Subcutaneous abdominal adipose tissue (tissue), 5 donors: ENCODE data around the gene KCNMA1.
A peak's percentile ranks its signal among the peaks of the same experiment; 100 is the strongest.

Source experiments
- H3K27ac ChIP-seq: one replicate; pipeline ENCODE4 v1.7.0; 2013; ENCODE audit warnings: low read depth, mild to moderate bottlenecking, inconsistent platforms, low read length, moderate library complexity
- H3K27me3 ChIP-seq, 5 donors: one replicate each; pipeline ENCODE4 v1.7.0; 2013; ENCODE audit warnings: low read length in 5 of 5, inconsistent platforms in 1 of 5; ENCODE audit not compliant: control insufficient read depth in 5 of 5, insufficient read depth in 4 of 5
- H3K36me3 ChIP-seq, 5 donors: one replicate each; pipeline ENCODE4 v1.7.0; 2013; ENCODE audit warnings: low read length in 5 of 5; ENCODE audit not compliant: control insufficient read depth in 5 of 5, insufficient read depth in 5 of 5
- H3K4me1 ChIP-seq, 5 donors: one replicate each; pipeline ENCODE4 v1.7.0; 2013; ENCODE audit warnings: low read length in 5 of 5, mild to moderate bottlenecking in 3 of 5, moderate library complexity in 1 of 5; ENCODE audit not compliant: control insufficient read depth in 5 of 5, insufficient read depth in 5 of 5
- H3K4me3 ChIP-seq, 5 donors: one replicate each; pipeline ENCODE4 v1.7.0; 2013; ENCODE audit warnings: low read length in 5 of 5, low read depth in 1 of 5
- H3K9ac ChIP-seq, 5 donors: one replicate each; pipeline ENCODE4 v1.7.0; 2013; ENCODE audit warnings: low read length in 5 of 5, mild to moderate bottlenecking in 4 of 5, moderate library complexity in 3 of 5
- H3K9me3 ChIP-seq, 5 donors: one replicate each; pipeline ENCODE4 v1.7.0; 2013; ENCODE audit warnings: low read length in 5 of 5; ENCODE audit not compliant: control insufficient read depth in 5 of 5
- donor health status: healthy.
- donor health status: healthy.
- donor health status: healthy.
- donor health status: healthy.
- donor health status: healthy.

KCNMA1 gene

DNA sequence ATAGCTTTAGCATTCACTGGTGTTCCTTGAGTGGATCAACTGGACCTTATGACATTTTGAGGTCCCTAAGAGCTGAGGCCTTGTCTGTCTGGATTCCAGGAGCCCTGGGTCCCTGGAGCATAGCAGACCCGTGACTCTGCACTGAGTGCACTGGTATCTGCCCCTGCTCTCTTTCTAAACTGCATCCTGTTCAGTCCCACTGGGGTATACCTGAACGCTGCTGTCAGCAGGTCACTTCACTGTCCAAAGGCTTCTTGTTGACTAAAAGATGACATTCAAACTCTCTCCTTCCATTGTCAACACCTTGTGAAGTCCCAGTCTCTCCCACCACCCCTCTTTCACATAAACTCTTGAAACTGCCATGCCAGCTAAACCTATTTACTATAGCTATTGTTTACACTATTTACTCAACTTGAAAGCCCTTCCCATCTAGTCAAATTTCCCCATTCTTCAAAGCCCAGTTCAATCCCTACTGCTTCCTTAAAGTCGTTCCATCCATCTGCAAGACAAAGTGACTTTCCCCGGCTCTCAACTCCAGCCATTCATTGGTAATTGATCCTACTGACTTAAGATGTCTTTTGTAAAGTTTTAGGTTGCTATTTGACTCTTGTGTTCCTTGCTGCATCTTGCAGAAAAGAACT is 523.3 kb downstream of the KCNMA1 start:
- peaks cover 0 to 6% (median 0%) of the 10 kb centered on the region in 5 donors for H3K27me3 ChIP-seq
- no peak overlapping the region for H3K4me3 ChIP-seq
- no peaks in the 10 kb centered on the region for H3K36me3 ChIP-seq
- no peaks in the 10 kb centered on the region for H3K9me3 ChIP-seq
- no peak overlapping the region for H3K27ac ChIP-seq
- no peak overlapping the region for H3K9ac ChIP-seq
- peaks cover 0 to 9% (median 0%) of the 10 kb centered on the region in 5 donors for H3K4me1 ChIP-seq

DNA sequence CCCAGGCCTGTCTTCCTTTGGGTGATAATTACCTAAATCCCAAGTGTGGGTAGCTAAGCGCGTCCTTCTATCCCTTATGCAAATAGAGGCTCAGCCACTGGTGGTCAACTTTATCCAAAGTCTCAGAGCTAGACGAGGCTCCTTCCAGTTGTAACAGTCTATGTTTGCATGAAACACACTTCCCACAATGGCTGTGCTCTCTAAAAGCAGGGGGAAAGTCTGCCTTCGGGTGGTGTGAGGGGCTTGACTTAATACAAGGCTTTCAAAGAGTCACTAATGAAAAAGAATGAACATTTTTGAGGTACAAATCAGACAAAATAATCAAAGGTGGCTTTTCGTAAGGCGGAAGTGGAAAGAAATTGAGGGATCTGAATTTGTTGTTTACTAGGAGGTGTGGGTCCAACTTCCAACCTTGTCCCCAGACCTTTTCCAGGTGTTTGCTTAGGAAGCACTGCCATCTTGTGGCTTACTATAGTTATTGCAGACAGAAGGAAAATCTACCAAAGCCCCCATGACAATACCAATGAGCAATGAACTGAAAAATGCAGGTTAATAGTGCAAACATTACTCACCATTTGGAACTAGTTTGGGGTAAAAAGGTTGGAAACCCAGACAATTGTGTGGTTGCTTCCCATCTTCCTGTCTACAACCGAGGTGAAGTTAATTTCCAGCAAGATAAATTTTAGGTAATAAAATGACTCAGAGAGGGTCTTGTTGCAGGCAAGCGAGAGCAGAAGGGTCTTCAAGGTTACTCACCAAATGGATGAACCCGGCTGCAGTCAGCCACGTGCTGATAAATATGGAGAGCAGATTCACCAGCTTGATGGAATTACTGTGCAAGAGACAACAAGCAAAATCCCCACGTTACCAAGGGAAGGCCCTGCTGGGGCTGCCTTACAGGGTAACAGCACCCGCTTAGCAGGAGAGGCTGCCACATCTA is 525.7 kb downstream of the KCNMA1 start:
- no peaks in the 10 kb centered on the region for H3K36me3 ChIP-seq
- H3K9me3 ChIP-seq, result no peaks in the 10 kb centered on the region
- H3K27me3 ChIP-seq, result no peaks in the 10 kb centered on the region
- H3K4me1 ChIP-seq, result peaks cover 0 to 9% (median 0%) of the 10 kb centered on the region in 5 donors
- H3K27ac ChIP-seq, result no peak overlapping the region
- H3K4me3 ChIP-seq, result no peak overlapping the region
- no peak overlapping the region for H3K9ac ChIP-seq

DNA sequence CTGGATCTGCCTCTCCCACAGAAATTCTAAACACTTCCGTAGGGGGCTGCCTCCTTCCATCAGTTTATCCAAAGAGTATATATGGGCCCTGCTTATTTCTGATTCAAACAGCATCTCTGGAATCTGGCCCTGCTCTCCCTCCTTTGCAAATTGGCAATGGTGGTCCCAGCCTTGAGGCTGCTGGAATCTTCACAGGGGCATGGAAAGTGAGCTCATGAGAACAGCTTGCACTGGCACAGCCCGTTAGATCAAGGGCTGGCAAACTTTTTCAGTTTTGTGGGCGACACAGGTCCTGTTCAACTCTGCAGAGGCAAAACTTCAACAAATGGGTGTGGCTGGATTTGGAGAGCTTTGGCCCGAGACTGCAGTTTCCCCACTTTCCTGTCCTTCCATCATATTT is 526.9 kb downstream of the KCNMA1 start:
- Histone ChIP-seq H3K9ac (no peak overlapping the region), H3K27ac (no peak overlapping the region), H3K4me1 (peaks cover 0 to 16% (median 0%) of the 10 kb centered on the region in 5 donors), H3K36me3 (no peaks in the 10 kb centered on the region), H3K4me3 (no peak overlapping the region), H3K27me3 (no peaks in the 10 kb centered on the region), H3K9me3 (no peaks in the 10 kb centered on the region)

DNA sequence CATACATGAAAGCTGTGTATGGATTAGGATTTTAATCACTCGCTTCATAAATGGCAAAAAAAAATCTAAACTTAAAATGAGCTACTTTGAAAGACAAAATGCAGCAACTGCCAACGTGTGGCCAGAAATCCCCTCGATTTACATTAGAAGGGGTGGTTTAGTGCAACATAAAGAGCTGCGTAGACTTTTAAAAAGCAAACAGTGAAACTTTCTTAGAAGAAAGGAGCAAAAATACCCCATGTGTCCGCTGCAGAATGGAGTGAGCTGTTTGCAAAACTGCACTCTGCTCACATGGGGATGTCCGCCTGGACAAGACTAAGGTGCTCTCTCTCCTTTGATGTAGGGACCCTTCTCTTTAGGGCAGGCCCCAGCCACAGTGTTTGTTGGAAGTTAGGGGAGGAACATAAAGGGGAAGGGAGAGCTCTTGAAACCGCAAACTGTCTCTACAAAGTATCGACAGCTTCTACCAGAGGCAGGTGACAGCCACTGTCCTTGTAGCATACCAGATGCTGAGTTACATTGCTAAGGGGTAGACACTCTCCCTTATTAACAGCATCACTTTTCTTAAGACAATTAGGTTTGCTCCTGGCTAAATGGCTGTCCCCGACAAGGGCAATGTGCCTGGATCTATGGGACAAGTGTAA is 528.1 kb downstream of the KCNMA1 start:
- no peaks in the 10 kb centered on the region for H3K9me3 ChIP-seq
- no peak overlapping the region for H3K9ac ChIP-seq
- H3K4me3 ChIP-seq, result no peak overlapping the region
- peaks cover 0 to 21% (median 2%) of the 10 kb centered on the region in 5 donors for H3K4me1 ChIP-seq
- peaks cover 0 to 2% (median 0%) of the 10 kb centered on the region in 5 donors for H3K27me3 ChIP-seq
- no peaks in the 10 kb centered on the region for H3K36me3 ChIP-seq
- no peak overlapping the region for H3K27ac ChIP-seq

DNA sequence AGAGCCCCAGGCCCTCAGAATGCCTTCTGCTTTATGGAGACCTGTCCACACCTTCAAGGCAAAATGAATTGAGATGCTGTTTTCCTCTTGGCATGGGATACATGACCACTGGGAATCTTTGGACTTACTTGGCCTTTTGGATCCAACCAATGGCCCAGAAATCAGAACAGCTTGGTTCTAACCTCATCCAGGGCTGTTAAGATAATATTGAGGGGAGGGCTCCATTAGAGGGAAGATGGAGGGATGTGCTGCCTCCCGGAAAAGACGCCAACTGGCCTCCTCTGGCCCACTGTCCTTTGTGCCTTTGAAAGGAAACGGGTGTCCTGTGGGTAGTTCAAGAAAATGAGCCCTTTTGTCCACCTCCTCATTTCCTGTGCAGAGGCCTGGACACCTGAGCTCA is 530.9 kb downstream of the KCNMA1 start:
- no peak overlapping the region for H3K4me3 ChIP-seq
- peaks cover 0 to 14% (median 2%) of the 10 kb centered on the region in 5 donors for H3K4me1 ChIP-seq
- peaks cover 0 to 4% (median 0%) of the 10 kb centered on the region in 5 donors for H3K27me3 ChIP-seq
- H3K36me3 ChIP-seq, result no peaks in the 10 kb centered on the region
- H3K9me3 ChIP-seq, result no peaks in the 10 kb centered on the region
- no peak overlapping the region for H3K9ac ChIP-seq
- H3K27ac ChIP-seq, result no peak overlapping the region

DNA sequence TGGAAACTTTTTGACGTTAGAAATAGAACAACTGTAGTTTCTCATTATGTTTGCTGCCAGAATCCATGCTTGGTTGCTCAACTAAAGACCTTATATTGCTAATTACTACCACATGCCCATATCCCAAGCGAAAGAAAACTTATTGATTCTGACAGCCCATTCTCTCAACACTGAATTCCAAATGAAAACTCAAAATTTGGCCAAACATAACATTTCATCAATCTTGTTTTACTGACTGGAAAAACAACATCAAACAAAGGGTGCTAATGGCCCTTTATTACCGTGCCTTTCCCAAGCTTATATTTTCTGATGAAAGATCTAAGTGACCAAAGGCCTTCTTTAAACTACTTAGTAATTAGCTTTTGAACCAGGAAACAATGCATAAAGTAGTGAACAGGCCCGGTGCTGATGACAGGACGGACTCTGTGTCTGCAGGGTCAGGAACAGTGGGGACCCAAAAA is 531.8 kb downstream of the KCNMA1 start:
- H3K27me3 ChIP-seq, result peaks cover 0 to 5% (median 0%) of the 10 kb centered on the region in 5 donors
- H3K4me3 ChIP-seq, result no peak overlapping the region
- no peaks in the 10 kb centered on the region for H3K9me3 ChIP-seq
- H3K27ac ChIP-seq, result no peak overlapping the region
- H3K4me1 ChIP-seq, result peaks cover 0 to 11% (median 2%) of the 10 kb centered on the region in 5 donors
- no peaks in the 10 kb centered on the region for H3K36me3 ChIP-seq
- no peak overlapping the region for H3K9ac ChIP-seq

DNA sequence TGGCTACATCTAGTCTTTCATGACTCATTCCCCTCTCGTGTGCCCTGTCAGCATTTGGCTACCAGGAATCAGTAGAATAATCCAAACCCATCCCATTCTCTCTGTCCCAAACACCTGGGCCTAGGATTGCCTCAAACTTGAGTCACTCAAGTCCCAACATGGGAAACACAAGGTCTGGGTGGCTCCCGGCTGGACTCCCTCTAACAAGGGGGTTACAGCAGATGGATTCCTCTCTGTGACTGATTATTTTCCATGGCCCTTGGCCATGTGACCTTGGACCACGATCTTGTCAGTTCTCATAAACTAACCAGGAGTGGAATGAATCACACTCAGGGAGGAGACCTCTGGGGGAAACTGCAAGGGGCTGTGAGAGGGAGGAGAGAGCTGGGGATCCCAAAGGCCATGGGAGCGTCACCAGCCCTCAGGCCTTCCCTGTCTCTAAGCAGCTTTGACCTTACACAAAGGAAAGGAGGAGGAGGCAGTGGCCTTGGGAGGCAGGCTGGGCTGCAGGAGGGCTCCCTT is 533.1 kb downstream of the KCNMA1 start:
- no peak overlapping the region for H3K9ac ChIP-seq
- no peak overlapping the region for H3K4me3 ChIP-seq
- H3K27me3 ChIP-seq, result peaks cover 0 to 5% (median 0%) of the 10 kb centered on the region in 5 donors
- H3K27ac ChIP-seq, result peak overlapping the region; percentile 34
- H3K4me1 ChIP-seq, result peaks cover 0 to 16% (median 2%) of the 10 kb centered on the region in 5 donors
- no peaks in the 10 kb centered on the region for H3K36me3 ChIP-seq
- no peaks in the 10 kb centered on the region for H3K9me3 ChIP-seq

DNA sequence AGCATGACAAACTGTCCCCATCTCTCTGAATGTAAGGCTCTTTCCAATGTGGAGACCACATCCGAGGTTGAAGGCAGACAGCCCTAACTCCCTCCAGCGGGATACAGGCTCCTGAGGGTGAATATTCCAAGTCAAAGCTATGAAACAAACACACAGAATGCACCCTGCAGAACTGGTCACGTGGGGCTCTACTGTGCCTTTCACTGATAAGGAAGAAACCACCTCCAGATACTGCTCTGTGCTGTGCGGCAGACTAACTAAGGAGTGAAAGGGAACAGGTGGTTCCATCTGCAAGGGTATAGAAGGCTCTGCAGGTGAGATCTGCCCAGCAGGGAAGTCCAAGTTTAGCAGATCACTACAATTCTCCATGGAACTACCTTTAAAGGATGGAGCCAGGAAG is 534.4 kb downstream of the KCNMA1 start:
- no peak overlapping the region for H3K27ac ChIP-seq
- no peak overlapping the region for H3K4me3 ChIP-seq
- no peak overlapping the region for H3K9ac ChIP-seq
- H3K4me1 ChIP-seq, result peaks cover 0 to 16% (median 2%) of the 10 kb centered on the region in 5 donors
- H3K27me3 ChIP-seq, result peaks cover 0 to 5% (median 0%) of the 10 kb centered on the region in 5 donors
- no peaks in the 10 kb centered on the region for H3K36me3 ChIP-seq
- H3K9me3 ChIP-seq, result no peaks in the 10 kb centered on the region

DNA sequence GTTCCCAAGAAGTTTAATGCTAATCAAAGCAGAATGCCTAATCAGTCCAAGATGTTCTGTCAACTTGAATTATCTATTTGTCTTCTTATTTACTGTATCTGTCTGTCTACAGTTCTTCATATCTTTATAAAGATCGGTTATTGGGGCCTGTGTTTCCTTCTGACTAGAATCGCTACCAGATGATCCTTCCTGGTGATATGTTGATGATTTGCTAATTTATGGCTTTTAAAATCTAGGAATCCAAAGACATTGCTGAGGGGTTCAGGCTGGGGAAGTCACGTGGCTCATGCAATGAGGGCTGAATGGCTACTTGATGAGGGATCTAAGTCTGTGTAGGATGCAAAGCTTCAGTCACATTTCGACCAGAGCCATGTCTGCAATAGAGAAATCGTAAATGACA is 536.3 kb downstream of the KCNMA1 start:
- no peak overlapping the region for H3K27ac ChIP-seq
- no peaks in the 10 kb centered on the region for H3K9me3 ChIP-seq
- peaks cover 0 to 13% (median 2%) of the 10 kb centered on the region in 5 donors for H3K4me1 ChIP-seq

More for the DNA sequence above, 536.3 kb downstream of the KCNMA1 start:
- H3K36me3 ChIP-seq, result no peaks in the 10 kb centered on the region
- peaks cover 0 to 5% (median 0%) of the 10 kb centered on the region in 5 donors for H3K27me3 ChIP-seq
- H3K4me3 ChIP-seq, result no peak overlapping the region
- no peak overlapping the region for H3K9ac ChIP-seq
